ENCODE measurements around the gene DYNLT2B.
"Not testable (repeated sequence)": the region's sequence is repeated elsewhere in the genome, so short reads cannot be mapped to it uniquely, and the experiment has no call there.

- not testable (repeated sequence) for TF ChIP-seq CTCF (IDR thresholded peaks at IDR 0.05); POLR2A (IDR thresholded peaks at IDR 0.05); EP300 (IDR thresholded peaks at IDR 0.05; ENCODE audit: low read depth); POLR2AphosphoS5 (IDR thresholded peaks at IDR 0.05)
These were observed 73.9 kb downstream of the DYNLT2B start for GRCh38 chr3:196244166-196244565.

Data from transverse colon (tissue), 4 donors.